Epithelial cell of proximal tubule (primary cell): ENCODE results near the gene SETD7. TPM values are rescaled to one million over a fixed set of nuclear protein-coding genes. Genes with fewer than 3 reads are reported as not detected.
A peak's percentile ranks its signal among the peaks of the same experiment; 100 is the strongest.

Source experiments
- DNase-seq: peaks from one replicate; pipeline ENCODE4 v3.0.0-alpha.2; 2011; ENCODE audit warnings: low read depth
- H3K4me3 ChIP-seq: 2 replicates; pipeline ENCODE4 v1.5.1; 2011; ENCODE audit warnings: low read depth, mild to moderate bottlenecking, low read length
- CTCF ChIP-seq: conservative IDR thresholded peaks from 2 replicates; pipeline ENCODE4 v1.5.1; 2012; ENCODE audit warnings: low read depth, mild to moderate bottlenecking, low read length
- total RNA-seq: library from RNA; depleted of rRNA; stranded (reverse); fragments of >200 nt; gene quantifications from 2 replicates; pipeline ENCODE4 v1.2.3, GENCODE V29; 2015

The SETD7 gene
- 21.7 and 29.4 TPM in 2 replicates for total RNA-seq

GRCh38 chr4:139556071-139556723 is at the start of gene SETD7:
Gene SETD7 (minus strand): TSS chr4:139556219. CDS start chr4:139556137, 82 bp downstream.
- H3K4me3 ChIP-seq, result peak within 1 kb of the TSS; percentile 69
- TF ChIP-seq CTCF, result no peak
- no peak for DNase-seq

DNA sequence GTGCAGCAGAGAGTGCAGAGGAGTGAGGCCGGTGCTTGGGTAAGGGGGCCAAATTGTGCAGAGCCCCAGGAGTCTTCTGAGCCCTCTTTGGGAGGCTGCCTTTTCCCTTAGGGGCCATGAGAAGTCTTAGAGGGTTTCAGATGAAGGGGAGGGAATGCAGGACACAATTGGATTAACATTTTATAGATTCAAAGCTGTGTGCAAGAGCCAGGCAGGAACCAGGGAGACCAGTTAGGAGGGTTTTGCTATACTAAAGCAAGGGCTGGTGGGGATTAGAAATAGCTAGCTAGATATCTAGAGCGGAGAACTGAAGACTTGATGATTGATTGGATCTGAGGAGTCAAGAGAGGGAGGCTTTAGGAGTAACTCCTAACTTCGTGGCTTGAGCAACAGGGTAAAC is 49.5 kb upstream of the SETD7 start:
- TF ChIP-seq CTCF, result no peak
- DNase-seq, result no peak
- H3K4me3 ChIP-seq, result no peak overlapping the region

GRCh38 chr4:139603576-139604410 is 47.8 kb upstream of the SETD7 start:
- peak; percentile 81 for TF ChIP-seq CTCF
- no peak for DNase-seq
- no peak overlapping the region for H3K4me3 ChIP-seq

- no peak overlapping the region for H3K4me3 ChIP-seq
- no peak for DNase-seq
- TF ChIP-seq CTCF, result no peak
These were observed 46.8 kb upstream of the SETD7 start for GRCh38 chr4:139602776-139603360.

DNA sequence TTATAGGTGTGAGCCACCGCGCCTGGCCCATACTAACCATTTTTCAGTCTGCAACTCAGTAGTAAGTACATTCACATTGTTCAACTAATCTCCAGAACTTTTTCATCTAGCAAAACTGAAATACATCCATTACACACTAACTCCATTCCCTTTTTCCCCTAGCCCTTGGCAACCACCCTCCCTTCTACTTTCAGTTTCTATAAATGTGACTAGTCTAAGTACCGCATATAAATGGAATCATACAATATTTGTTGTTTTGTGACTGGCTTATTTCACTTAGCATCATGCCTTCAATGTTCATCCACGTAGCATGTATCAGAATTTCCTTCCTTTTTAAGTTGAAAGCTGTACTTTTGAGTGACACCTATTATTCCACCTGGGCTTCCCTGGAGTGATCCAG is 44.6 kb upstream of the SETD7 start:
- no peak for DNase-seq
- TF ChIP-seq CTCF, result no peak
- no peak overlapping the region for H3K4me3 ChIP-seq

DNA sequence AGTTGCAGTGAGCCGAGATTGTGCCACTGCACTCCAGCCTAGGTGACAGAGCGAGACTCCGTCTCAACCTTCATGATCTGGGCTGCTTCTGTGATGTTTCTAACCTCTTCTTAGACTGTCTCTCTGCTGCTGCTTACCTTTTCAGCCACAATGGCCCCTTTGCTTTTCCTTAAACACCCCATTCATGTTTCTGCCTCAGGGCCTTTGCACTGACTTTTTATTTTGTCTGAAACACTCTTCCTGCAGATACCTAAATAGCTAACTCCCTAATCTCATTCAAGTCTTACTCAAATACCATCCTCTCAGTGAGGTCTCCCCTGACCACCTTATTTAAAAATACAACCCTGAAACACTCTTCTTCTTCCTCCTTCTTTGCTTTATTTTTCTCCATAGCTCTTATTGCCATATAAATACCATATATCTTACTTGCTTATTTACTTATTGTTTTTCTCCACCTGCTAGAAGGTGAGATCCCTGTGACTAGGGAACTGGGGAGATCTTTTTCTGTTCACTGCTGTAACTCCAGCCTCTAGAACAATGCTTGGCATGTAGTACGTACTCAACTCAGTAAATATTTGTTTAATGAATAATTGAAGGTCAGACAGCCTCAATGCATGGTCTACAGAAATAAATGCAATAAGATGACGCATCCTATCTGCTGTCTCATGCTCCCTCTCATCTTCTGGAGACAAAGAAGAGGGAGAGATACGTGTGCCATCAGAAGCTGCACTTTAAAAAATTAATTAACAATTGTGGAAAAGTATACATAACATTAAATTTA is 43.8 kb upstream of the SETD7 start:
- no peak for TF ChIP-seq CTCF
- no peak overlapping the region for H3K4me3 ChIP-seq
- DNase-seq, result no peak
